Caco-2 (cell line): ENCODE measurements around the gene NPSR1. TPM values are rescaled to one million over a fixed set of nuclear protein-coding genes. Genes with fewer than 3 reads are reported as not detected.

Experiments
- BruUV-seq: library from RNA; stranded (reverse); fragments of 400-500 nt; replicated peaks from 2 replicates; lab custom pipeline; 2021; lab: Mats Ljungman, UMichigan
- CTCF ChIA-PET: fragments of 300-600 bp; sonication (Branson Sonifier 250); formaldehyde crosslinking; loops from one replicate; lab custom pipeline; 2022; ENCODE audit warnings: antibody characterized with exemption; lab: Charles Lee
- POLR2A ChIA-PET: fragments of 300-600 bp; sonication (Branson Sonifier 250); formaldehyde crosslinking; loops from one replicate; lab custom pipeline; 2022; ENCODE audit warnings: antibody characterized with exemption; lab: Charles Lee
- DNase-seq, 2 experiments: peaks; one replicate each; pipeline versions ENCODE4 v3.0.0 to v3.0.0-alpha.2; 2020 to 2022
- H3K27me3 ChIP-seq: replicated peaks from 2 replicates; pipeline ENCODE4 v1.6.0; 2011; ENCODE audit warnings: low read length; ENCODE audit not compliant: control insufficient read depth, insufficient read depth
- H3K36me3 ChIP-seq: 2 replicates; pipeline ENCODE4 v1.5.1; 2011; ENCODE audit warnings: low read length; ENCODE audit not compliant: control insufficient read depth, insufficient read depth
- H3K4me1 ChIP-seq: fragments of 250-450 bp; sonication (Bioruptor Pico); 2 replicates; pipeline ENCODE4 v1.5.1; 2020; ENCODE audit warnings: mild to moderate bottlenecking
- H3K4me3 ChIP-seq: 2 replicates; pipeline ENCODE4 v1.5.1; 2011; ENCODE audit warnings: low read depth, mild to moderate bottlenecking, control low read depth, low read length
- H3K9me3 ChIP-seq: fragments of 250-450 bp; sonication (Bioruptor Pico); 2 replicates; pipeline ENCODE4 v1.5.1; 2020; ENCODE audit warnings: mild to moderate bottlenecking, moderate library complexity
- H3K27ac Mint-ChIP-seq: one replicate; pipeline ENCODE4 v1.8.0; 2022; ENCODE audit warnings: mixed read lengths; ENCODE audit not compliant: unreplicated experiment
- H3K27me3 Mint-ChIP-seq: one replicate; pipeline ENCODE4 v1.8.0; 2022; ENCODE audit warnings: mixed read lengths; ENCODE audit not compliant: insufficient read depth, unreplicated experiment
- H3K36me3 Mint-ChIP-seq: one replicate; pipeline ENCODE4 v1.8.0; 2022; ENCODE audit warnings: mild to moderate bottlenecking, mixed read lengths; ENCODE audit not compliant: insufficient read depth, unreplicated experiment
- H3K4me1 Mint-ChIP-seq: one replicate; pipeline ENCODE4 v1.8.0; 2022; ENCODE audit warnings: low read depth, mixed read lengths; ENCODE audit not compliant: unreplicated experiment
- H3K4me3 Mint-ChIP-seq: one replicate; pipeline ENCODE4 v1.8.0; 2022; ENCODE audit warnings: mild to moderate bottlenecking, moderate library complexity, mixed read lengths; ENCODE audit not compliant: unreplicated experiment
- H3K9me3 Mint-ChIP-seq: one replicate; pipeline ENCODE4 v1.8.0; 2022; ENCODE audit warnings: mixed read lengths; ENCODE audit not compliant: unreplicated experiment
- CTCF ChIP-seq, 2 experiments: fragments of 200-600 bp in 1 of 2; IDR thresholded peaks; 1 replicate in 1 of 2; 2 replicates in 1 of 2; pipeline versions ENCODE4 v1.5.1 to v1.8.0; 2011 to 2022; ENCODE audit warnings: antibody characterized with exemption in 1 of 2, control low read depth in 1 of 2, inconsistent platforms in 1 of 2, low read depth in 1 of 2, low read length in 1 of 2, mild to moderate bottlenecking in 1 of 2, moderate library complexity in 1 of 2; ENCODE audit not compliant: insufficient read depth in 1 of 2, severe bottlenecking in 1 of 2, unreplicated experiment in 1 of 2
- intact Hi-C: fragments of 100-400 bp; cut with micrococcal nuclease; formaldehyde crosslinking; loops from one replicate; pipeline ENCODE4 v1.10.0; 2022; ENCODE audit not compliant: unreplicated experiment
- total RNA-seq: library from RNA; stranded (reverse); gene quantifications from 2 replicates; pipeline ENCODE4 v1.2.3, GENCODE V29; 2022

The NPSR1 gene
- total RNA-seq, 1 experiment from 2014 or later, result not detected

GRCh38 chr7:34696415-34696814, 38.4 kb downstream of the NPSR1 start:
- no peak for TF ChIP-seq CTCF (IDR thresholded peaks at IDR 0.05; ENCODE audit: insufficient read depth in 1 of 2, low read depth in 1 of 2, low read length in 1 of 2, severe bottlenecking in 1 of 2, unreplicated experiment in 1 of 2)
- Histone ChIP-seq H3K9me3 (peaks cover 9% of the 10 kb centered on the region; the same call in 1 of the 2 replicates), H3K36me3 (no peaks in the 10 kb centered on the region), H3K27me3 (no peaks in the 10 kb centered on the region), H3K4me3 (no peak overlapping the region), H3K4me1 (no peaks in the 10 kb centered on the region)
- Mint-ChIP-seq H3K4me3 (no peak overlapping the region), H3K36me3 (no peaks in the 10 kb centered on the region), H3K4me1 (no peaks in the 10 kb centered on the region), H3K27me3 (peaks cover 5% of the 10 kb centered on the region), H3K27ac (no peak overlapping the region), H3K9me3 (peaks cover 19% of the 10 kb centered on the region)
- no peak for DNase-seq
- BruUV-seq, result no TSS peak
- intact Hi-C loops, result no loop called here
- ChIA-PET CTCF (no interaction called here), POLR2A (no interaction called here)

- Histone ChIP-seq H3K4me1 (no peaks in the 10 kb centered on the region), H3K27me3 (no peaks in the 10 kb centered on the region), H3K9me3 (no peaks in the 10 kb centered on the region), H3K36me3 (no peaks in the 10 kb centered on the region), H3K4me3 (no peak overlapping the region)
- peaks cover 3% of the 10 kb centered on the region for H3K27me3 Mint-ChIP-seq
- DNase-seq, result no peak
- intact Hi-C loops, result no loop called here
- H3K4me3 Mint-ChIP-seq, result no peak overlapping the region
- no peak for TF ChIP-seq CTCF (IDR thresholded peaks at IDR 0.05; ENCODE audit: insufficient read depth in 1 of 2, low read depth in 1 of 2, low read length in 1 of 2, severe bottlenecking in 1 of 2, unreplicated experiment in 1 of 2)
- H3K27ac Mint-ChIP-seq, result no peak overlapping the region
- no peaks in the 10 kb centered on the region for H3K4me1 Mint-ChIP-seq
- H3K9me3 Mint-ChIP-seq, result no peaks in the 10 kb centered on the region
- CTCF ChIA-PET, result no interaction called here
- POLR2A ChIA-PET, result no interaction called here
- H3K36me3 Mint-ChIP-seq, result no peaks in the 10 kb centered on the region
- no TSS peak for BruUV-seq
Observed at GRCh38 chr7:34709771-34710170, 51.8 kb downstream of the NPSR1 start.

- Histone ChIP-seq H3K4me1 (no peaks in the 10 kb centered on the region), H3K36me3 (no peaks in the 10 kb centered on the region), H3K4me3 (no peak overlapping the region), H3K27me3 (no peaks in the 10 kb centered on the region), H3K9me3 (no peaks in the 10 kb centered on the region)
- no peak for TF ChIP-seq CTCF (IDR thresholded peaks at IDR 0.05; ENCODE audit: insufficient read depth in 1 of 2, low read depth in 1 of 2, low read length in 1 of 2, severe bottlenecking in 1 of 2, unreplicated experiment in 1 of 2)
- Mint-ChIP-seq H3K9me3 (no peaks in the 10 kb centered on the region), H3K4me3 (no peak overlapping the region), H3K36me3 (no peaks in the 10 kb centered on the region), H3K27me3 (no peaks in the 10 kb centered on the region), H3K27ac (no peak overlapping the region), H3K4me1 (no peaks in the 10 kb centered on the region)
- POLR2A ChIA-PET, result no interaction called here
- CTCF ChIA-PET, result no interaction called here
- BruUV-seq, result no TSS peak
- DNase-seq, result no peak
- intact Hi-C loops, result no loop called here
Observed at GRCh38 chr7:34718867-34719266, 60.8 kb downstream of the NPSR1 start.
